ENCODE data around the gene BLOC1S5.
A peak's percentile ranks its signal among the peaks of the same experiment; 100 is the strongest.

The BLOC1S5 gene

GRCh38 chr6:8082954-8083858 lies 19.0 kb upstream of the BLOC1S5 start:
- TF ChIP-seq, protein P1, sequence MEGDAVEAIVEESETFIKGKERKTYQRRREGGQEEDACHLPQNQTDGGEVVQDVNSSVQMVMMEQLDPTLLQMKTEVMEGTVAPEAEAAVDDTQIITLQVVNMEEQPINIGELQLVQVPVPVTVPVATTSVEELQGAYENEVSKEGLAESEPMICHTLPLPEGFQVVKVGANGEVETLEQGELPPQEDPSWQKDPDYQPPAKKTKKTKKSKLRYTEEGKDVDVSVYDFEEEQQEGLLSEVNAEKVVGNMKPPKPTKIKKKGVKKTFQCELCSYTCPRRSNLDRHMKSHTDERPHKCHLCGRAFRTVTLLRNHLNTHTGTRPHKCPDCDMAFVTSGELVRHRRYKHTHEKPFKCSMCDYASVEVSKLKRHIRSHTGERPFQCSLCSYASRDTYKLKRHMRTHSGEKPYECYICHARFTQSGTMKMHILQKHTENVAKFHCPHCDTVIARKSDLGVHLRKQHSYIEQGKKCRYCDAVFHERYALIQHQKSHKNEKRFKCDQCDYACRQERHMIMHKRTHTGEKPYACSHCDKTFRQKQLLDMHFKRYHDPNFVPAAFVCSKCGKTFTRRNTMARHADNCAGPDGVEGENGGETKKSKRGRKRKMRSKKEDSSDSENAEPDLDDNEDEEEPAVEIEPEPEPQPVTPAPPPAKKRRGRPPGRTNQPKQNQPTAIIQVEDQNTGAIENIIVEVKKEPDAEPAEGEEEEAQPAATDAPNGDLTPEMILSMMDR (IDR thresholded peaks at IDR 0.05; ENCODE audit: poor library complexity, severe bottlenecking): no peak
- no peaks in the 10 kb centered on the region for H3K9me3 ChIP-seq (ENCODE audit: severe bottlenecking)
- peaks cover 64% of the 10 kb centered on the region for H3K4me1 ChIP-seq (ENCODE audit: insufficient read depth, poor library complexity, severe bottlenecking)
- ATAC-seq (ENCODE audit: low read depth): peak; percentile 90
- no peak overlapping the region for H3K4me3 ChIP-seq (ENCODE audit: severe bottlenecking)
- peak overlapping the region; percentile 78 for H3K27ac ChIP-seq (ENCODE audit: poor library complexity, severe bottlenecking)
- H3K36me3 ChIP-seq (ENCODE audit: low read depth): peaks cover 42% of the 10 kb centered on the region
- DNase-seq (ENCODE audit: low spot score): no peak
- no peaks in the 10 kb centered on the region for H3K27me3 ChIP-seq (ENCODE audit: insufficient read depth, poor library complexity, severe bottlenecking)

- TF ChIP-seq, protein P1 (IDR thresholded peaks at IDR 0.05; ENCODE audit: poor library complexity, severe bottlenecking): no peak
- Histone ChIP-seq H3K4me3 (ENCODE audit: severe bottlenecking) (no peak overlapping the region), H3K36me3 (ENCODE audit: low read depth) (peaks cover 39% of the 10 kb centered on the region), H3K9me3 (ENCODE audit: severe bottlenecking) (no peaks in the 10 kb centered on the region), H3K4me1 (ENCODE audit: insufficient read depth, poor library complexity, severe bottlenecking) (peaks cover 64% of the 10 kb centered on the region), H3K27ac (ENCODE audit: poor library complexity, severe bottlenecking) (peak overlapping the region; percentile 78), H3K27me3 (ENCODE audit: insufficient read depth, poor library complexity, severe bottlenecking) (no peaks in the 10 kb centered on the region)
- ATAC-seq (ENCODE audit: low read depth) (no peak), DNase-seq (ENCODE audit: low spot score) (no peak)
These were observed 18.4 kb upstream of the BLOC1S5 start for GRCh38 chr6:8082572-8082953.

GRCh38 chr6:8080362-8081151 lies 16.4 kb upstream of the BLOC1S5 start:
- H3K27me3 ChIP-seq (ENCODE audit: insufficient read depth, poor library complexity, severe bottlenecking): no peaks in the 10 kb centered on the region
- ATAC-seq (ENCODE audit: low read depth): peak; percentile 60
- TF ChIP-seq, protein P1 (IDR thresholded peaks at IDR 0.05; ENCODE audit: poor library complexity, severe bottlenecking): no peak
- peaks cover 32% of the 10 kb centered on the region for H3K36me3 ChIP-seq (ENCODE audit: low read depth)
- DNase-seq (ENCODE audit: low spot score): no peak
- peaks cover 60% of the 10 kb centered on the region for H3K4me1 ChIP-seq (ENCODE audit: insufficient read depth, poor library complexity, severe bottlenecking)
- H3K4me3 ChIP-seq (ENCODE audit: severe bottlenecking): no peak overlapping the region
- H3K27ac ChIP-seq (ENCODE audit: poor library complexity, severe bottlenecking): peak overlapping the region; percentile 63
- H3K9me3 ChIP-seq (ENCODE audit: severe bottlenecking): no peaks in the 10 kb centered on the region

DNA sequence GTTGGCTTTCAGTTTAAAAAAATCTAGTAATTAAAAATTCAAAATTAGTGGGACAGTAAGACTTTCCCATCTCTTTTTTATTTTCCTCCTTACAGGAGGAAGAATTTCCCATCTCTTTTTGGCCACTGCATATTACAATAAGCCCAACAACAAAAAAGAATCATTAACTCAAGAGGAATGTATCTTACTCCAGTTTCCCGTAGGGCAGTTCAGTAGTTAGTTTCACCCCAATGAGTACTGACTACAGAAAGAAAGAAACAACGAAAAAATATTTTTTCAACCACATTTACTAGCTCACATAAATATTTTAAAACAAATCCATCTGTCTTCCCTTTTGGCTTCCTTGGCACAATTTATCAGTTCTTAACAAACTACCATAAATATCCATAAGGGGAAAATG lies 14.9 kb upstream of the BLOC1S5 start:
- Histone ChIP-seq H3K27ac (ENCODE audit: poor library complexity, severe bottlenecking) (peak overlapping the region; percentile 63), H3K4me1 (ENCODE audit: insufficient read depth, poor library complexity, severe bottlenecking) (peaks cover 45% of the 10 kb centered on the region), H3K4me3 (ENCODE audit: severe bottlenecking) (no peak overlapping the region), H3K36me3 (ENCODE audit: low read depth) (peaks cover 25% of the 10 kb centered on the region), H3K27me3 (ENCODE audit: insufficient read depth, poor library complexity, severe bottlenecking) (no peaks in the 10 kb centered on the region), H3K9me3 (ENCODE audit: severe bottlenecking) (no peaks in the 10 kb centered on the region)
- TF ChIP-seq, protein P1 (IDR thresholded peaks at IDR 0.05; ENCODE audit: poor library complexity, severe bottlenecking): no peak
- ATAC-seq (ENCODE audit: low read depth): no peak
- no peak for DNase-seq (ENCODE audit: low spot score)
